A673 (cell line): Measurements from ENCODE around the gene SCG3.

Source experiments
- CTCF ChIP-seq: fragments of 300-800, 200-600 bp; sonication (generic); conservative IDR thresholded peaks from 2 replicates; pipeline ENCODE4 v1.5.1; 2017; ENCODE audit warnings: low read depth, mild to moderate bottlenecking, antibody characterized with exemption, low read length, moderate library complexity, mixed read lengths
- EZH2 ChIP-seq: fragments of 200-600 bp; sonication (generic); IDR thresholded peaks from 2 replicates; pipeline ENCODE4 v1.6.1; 2017; ENCODE audit warnings: borderline replicate concordance, low read depth, mild to moderate bottlenecking, mixed read lengths, antibody characterized with exemption, low read length; ENCODE audit not compliant: poor library complexity, severe bottlenecking

GRCh38 chr15:51736751-51737521 is 55.6 kb downstream of the SCG3 start:
- TF ChIP-seq CTCF (no peak), EZH2 (no peak)
